LNCaP clone FGC (cell line): ENCODE measurements around the gene ZNF536.

Experiments used
- DNase-seq: peaks from one replicate; pipeline ENCODE4 v3.0.0-alpha.2; 2011; ENCODE audit warnings: low read depth
- H3K4me3 ChIP-seq: 2 replicates; pipeline ENCODE4 v1.5.1; 2011; ENCODE audit warnings: mild to moderate bottlenecking, low read depth, low read length, control low read depth
- CTCF ChIP-seq: IDR thresholded peaks from 2 replicates; pipeline ENCODE4 v1.5.1; 2012; ENCODE audit warnings: mild to moderate bottlenecking; ENCODE audit not compliant: control insufficient read depth, insufficient read depth; ENCODE audit errors: extremely low read depth

Gene ZNF536

GRCh38 chr19:30557212-30557611 lies 185.0 kb downstream of the ZNF536 start:
- H3K4me3 ChIP-seq: no peak overlapping the region
- no peak for DNase-seq
- TF ChIP-seq CTCF: no peak

GRCh38 chr19:30557927-30558557 lies 185.9 kb downstream of the ZNF536 start:
- no peak for TF ChIP-seq CTCF
- no peak overlapping the region for H3K4me3 ChIP-seq
- no peak for DNase-seq

- no peak overlapping the region for H3K4me3 ChIP-seq
- no peak for TF ChIP-seq CTCF
- DNase-seq: no peak
Measured at GRCh38 chr19:30558793-30559192, 186.6 kb downstream of the ZNF536 start.

- DNase-seq: no peak
- no peak for TF ChIP-seq CTCF
Measured at GRCh38 chr19:30559446-30559845, 187.3 kb downstream of the ZNF536 start.

GRCh38 chr19:30562981-30563380 lies 190.8 kb downstream of the ZNF536 start:
- DNase-seq: no peak
- no peak overlapping the region for H3K4me3 ChIP-seq
- TF ChIP-seq CTCF: no peak

More at GRCh38 chr19:30559446-30559845, 187.3 kb downstream of the ZNF536 start:
- no peak overlapping the region for H3K4me3 ChIP-seq

GRCh38 chr19:30563691-30564090 lies 191.5 kb downstream of the ZNF536 start:
- H3K4me3 ChIP-seq: no peak overlapping the region
- DNase-seq: no peak
- TF ChIP-seq CTCF: no peak

- no peak for TF ChIP-seq CTCF
- H3K4me3 ChIP-seq: no peak overlapping the region
- no peak for DNase-seq
Measured at GRCh38 chr19:30564551-30565011, 192.4 kb downstream of the ZNF536 start.
